A172 (cell line): ENCODE results near the gene ARHGAP22. TPM values are rescaled to one million over a fixed set of nuclear protein-coding genes. Genes with fewer than 3 reads are reported as not detected.
A peak's percentile ranks its signal among the peaks of the same experiment; 100 is the strongest.

ENCODE experiments used
- DNase-seq: peaks from one replicate; pipeline ENCODE4 v3.0.0-alpha.2; 2015; ENCODE audit warnings: low spot score
- total RNA-seq: library from RNA; depleted of rRNA; stranded (reverse); fragments of >200 nt; shearing (Covaris generic); gene quantifications from 2 replicates; pipeline ENCODE4 v1.2.3, GENCODE V29; 2014

ARHGAP22 gene
- total RNA-seq, 1 experiment from 2014 or later = 8.2 TPM

- no peak for DNase-seq
Measured at GRCh38 chr10:48464871-48465736, 139.8 kb downstream of the ARHGAP22 start.

GRCh38 chr10:48464121-48464870 is 140.6 kb downstream of the ARHGAP22 start:
- DNase-seq = no peak

GRCh38 chr10:48463318-48464003 is 141.4 kb downstream of the ARHGAP22 start:
- DNase-seq = peak; percentile 14

- no peak for DNase-seq
Measured at GRCh38 chr10:48462482-48463020, 142.3 kb downstream of the ARHGAP22 start.

GRCh38 chr10:48461623-48462481 is 143.0 kb downstream of the ARHGAP22 start:
- DNase-seq = no peak

GRCh38 chr10:48460182-48460581 is 144.7 kb downstream of the ARHGAP22 start:
- DNase-seq = no peak

GRCh38 chr10:48459270-48460150 is 145.4 kb downstream of the ARHGAP22 start:
- no peak for DNase-seq

GRCh38 chr10:48458662-48459048 is 146.2 kb downstream of the ARHGAP22 start:
- no peak for DNase-seq

- DNase-seq = no peak
Measured at GRCh38 chr10:48457949-48458661, 146.8 kb downstream of the ARHGAP22 start.

- DNase-seq = no peak
Measured at GRCh38 chr10:48456808-48457761, 147.8 kb downstream of the ARHGAP22 start.

GRCh38 chr10:48456361-48456804 is 148.5 kb downstream of the ARHGAP22 start:
- no peak for DNase-seq

- DNase-seq = no peak
Measured at GRCh38 chr10:48455392-48456151, 149.3 kb downstream of the ARHGAP22 start.

- no peak for DNase-seq
Measured at GRCh38 chr10:48455055-48455391, 149.8 kb downstream of the ARHGAP22 start.

- no peak for DNase-seq
Measured at GRCh38 chr10:48454302-48455054, 150.4 kb downstream of the ARHGAP22 start.

- no peak for DNase-seq
Measured at GRCh38 chr10:48453451-48454301, 151.2 kb downstream of the ARHGAP22 start.
